Stomach (tissue), 4 donors: ENCODE results near the gene TRAF6.

Experiments
- CTCF ChIP-seq, 7 experiments: fragments of 450-650 bp in 4 of 7; fragments of 200-600 bp in 3 of 7; sonication (generic) in 3 of 7; IDR thresholded peaks; one replicate each; pipeline ENCODE4 v1.5.1; 2016 to 2019; ENCODE audit warnings: antibody characterized with exemption in 7 of 7, control low read depth in 2 of 7, mild to moderate bottlenecking in 1 of 7
- EP300 ChIP-seq: sonication (generic); formaldehyde crosslinking; IDR thresholded peaks from one replicate; pipeline ENCODE4 v1.6.1; 2017; ENCODE audit warnings: antibody characterized with exemption
- POLR2A ChIP-seq, 4 donors: fragments of 450-650 bp; IDR thresholded peaks; one replicate each; pipeline ENCODE4 v1.6.1; 2016; ENCODE audit warnings: antibody characterized with exemption in 4 of 4, control low read depth in 2 of 4, mild to moderate bottlenecking in 1 of 4, moderate library complexity in 1 of 4
- POLR2AphosphoS5 ChIP-seq, 3 donors: sonication (generic); formaldehyde crosslinking; IDR thresholded peaks; one replicate each; pipeline ENCODE4 v1.6.1; 2016; ENCODE audit warnings: antibody characterized with exemption in 3 of 3

DNA sequence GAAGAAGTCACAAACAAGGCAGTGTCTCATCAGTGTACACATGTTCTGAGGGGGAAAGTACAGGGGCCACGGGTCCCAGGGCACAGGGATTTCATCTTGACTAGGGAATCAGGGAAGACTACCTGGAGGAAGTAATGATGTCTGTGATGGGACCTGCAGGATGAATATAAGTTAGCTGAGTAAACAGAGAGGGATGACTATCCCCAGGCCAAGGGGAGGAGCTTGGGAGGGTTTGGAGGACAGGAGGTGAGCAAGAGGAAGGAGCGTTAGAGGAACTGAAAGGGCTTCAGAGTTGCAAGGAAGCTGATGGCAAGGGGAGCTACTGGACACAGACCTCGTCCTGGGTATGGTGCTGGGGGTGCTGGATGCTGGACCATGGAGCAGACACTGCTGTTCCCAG lies 56.4 kb downstream of the TRAF6 start:
- TF ChIP-seq POLR2A (IDR thresholded peaks at IDR 0.05) (no peak), CTCF (IDR thresholded peaks at IDR 0.05) (no peak), POLR2AphosphoS5 (IDR thresholded peaks at IDR 0.05) (no peak), EP300 (no peak)
